Esophagus muscularis mucosa (tissue), 4 donors: ENCODE measurements around the gene ZNF594.

Experiments
- CTCF ChIP-seq, 3 experiments: fragments of 200-600 bp in 2 of 3; fragments of 450-650 bp in 1 of 3; sonication (generic) in 2 of 3; IDR thresholded peaks; one replicate each; pipeline ENCODE4 v1.5.1; 2017 to 2019; ENCODE audit warnings: antibody characterized with exemption in 3 of 3, mild to moderate bottlenecking in 2 of 3, moderate library complexity in 1 of 3
- EP300 ChIP-seq: sonication (generic); formaldehyde crosslinking; IDR thresholded peaks from one replicate; pipeline ENCODE4 v1.6.1; 2017; ENCODE audit warnings: antibody characterized with exemption
- POLR2A ChIP-seq: fragments of 450-650 bp; IDR thresholded peaks from one replicate; pipeline ENCODE4 v1.6.1; 2017; ENCODE audit warnings: antibody characterized with exemption, moderate library complexity, mild to moderate bottlenecking, low read depth
- POLR2AphosphoS5 ChIP-seq, 2 donors: sonication (generic); formaldehyde crosslinking; IDR thresholded peaks; one replicate each; pipeline ENCODE4 v1.6.1; 2017; ENCODE audit warnings: antibody characterized with exemption in 2 of 2

GRCh38 chr17:5194346-5194745 lies 2.7 kb upstream of the ZNF594 start:
- TF ChIP-seq POLR2A, result no peak
- TF ChIP-seq CTCF (IDR thresholded peaks at IDR 0.05), result no peak
- TF ChIP-seq POLR2AphosphoS5 (IDR thresholded peaks at IDR 0.05), result no peak
- no peak for TF ChIP-seq EP300
